ENCODE data around the gene TRIM69. TPM values are rescaled to one million over a fixed set of nuclear protein-coding genes. Genes with fewer than 3 reads are reported as not detected.

Gene TRIM69
- total and polyA plus RNA-seq, 2 of the 4 experiments (the other 2 are of a cell fraction), result 5.3 to 7.7 TPM

DNA sequence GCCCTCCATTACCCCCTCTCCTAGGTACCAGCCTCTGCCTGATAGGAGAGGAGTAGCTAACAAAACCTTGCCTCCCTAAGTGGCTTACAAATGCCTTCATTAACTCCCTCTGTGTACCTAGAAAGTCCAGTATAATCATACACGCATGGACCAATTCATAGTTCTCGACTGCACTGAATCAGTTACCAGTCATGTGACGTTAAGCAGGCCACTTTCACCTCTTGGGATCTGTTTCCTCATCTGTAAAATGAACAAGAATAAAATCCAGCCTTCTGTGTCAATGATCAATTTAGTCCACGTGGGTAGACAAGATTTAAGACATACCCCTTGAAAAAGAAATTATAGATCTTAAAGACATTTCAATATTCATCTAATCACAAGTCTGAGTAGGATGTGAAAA is 72.2 kb downstream of the TRIM69 start:
- dilution Hi-C loops (cut with HindIII; ENCODE audit: low sequenced_read_pairs, unreplicated experiment) (no loop called here), intact Hi-C loops (cut with micrococcal nuclease) (no loop called here), in situ Hi-C loops (cut with MboI; ENCODE audit: low sequenced_read_pairs) (no loop called here)
- Histone ChIP-seq H3K9me1 (ENCODE audit: insufficient read depth, low read length) (no peaks in the 10 kb centered on the region), H3K27me3 (ENCODE audit: control insufficient read depth, insufficient read depth, low read length) (peaks cover 19% of the 10 kb centered on the region), H4K91ac (ENCODE audit: insufficient read depth, low read depth, low read length) (no peak overlapping the region), H2AK5ac (ENCODE audit: low read depth, low read length) (no peak overlapping the region), H3K36me3 (ENCODE audit: control insufficient read depth, insufficient read depth, low read length) (no peaks in the 10 kb centered on the region), H3K56ac (ENCODE audit: extremely low read depth, insufficient read depth, low read length) (no peak overlapping the region), H3K23ac (ENCODE audit: low read depth, low read length) (no peak overlapping the region), H2AK9ac (replicated peaks; ENCODE audit: low read depth, low read length, poor library complexity) (no peak overlapping the region), H2BK120ac (ENCODE audit: low read depth, low read length) (no peak overlapping the region), H3K18ac (ENCODE audit: low read depth, low read length) (no peak overlapping the region), H3K4ac (ENCODE audit: low read depth, low read length) (no peak overlapping the region), H3K4me2 (ENCODE audit: low read depth, low read length) (no peak overlapping the region), H2BK5ac (ENCODE audit: low read depth, low read length, poor library complexity, severe bottlenecking) (no peak overlapping the region), H3K27ac (ENCODE audit: insufficient read depth, low read length) (no peak overlapping the region), H2AFZ (replicated peaks; ENCODE audit: low read length, poor library complexity) (no peak overlapping the region), H2BK20ac (ENCODE audit: low read depth, low read length) (no peak overlapping the region), H3K4me3 (ENCODE audit: insufficient read depth, low read depth, low read length) (no peak overlapping the region), H2BK15ac (ENCODE audit: low read depth, low read length) (no peak overlapping the region), H4K5ac (ENCODE audit: low read depth, low read length) (no peak overlapping the region), H4K8ac (ENCODE audit: low read depth in 2 of 2, low read length in 2 of 2) (no peak overlapping the region), H3K79me1 (ENCODE audit: low read depth in 1 of 2, low read length in 2 of 2) (no peaks in the 10 kb centered on the region), H3K4me1 (ENCODE audit: control insufficient read depth, insufficient read depth, low read length) (no peaks in the 10 kb centered on the region), H4K20me1 (ENCODE audit: insufficient read depth, low read length) (no peaks in the 10 kb centered on the region), H3K9me3 (ENCODE audit: control insufficient read depth, insufficient read depth, low read length) (no peaks in the 10 kb centered on the region), H3K14ac (replicated peaks; ENCODE audit: low read depth, low read length) (no peak overlapping the region), H3K9ac (ENCODE audit: low read depth, low read length) (no peak overlapping the region)
- BruUV-seq (replicated peaks), result no TSS peak
- WGBS, 2 experiments (ENCODE audit: extremely low coverage in 2 of 2, insufficient read length in 1 of 2), result 59% methylated on average over 3 of the region's 4 CpGs; no CpG with 5 or more reads in 1 of the 2 experiments
- DNase-seq, result no peak
- CTCF ChIA-PET, result no interaction called here
- no peak for TF ChIP-seq SMC3 (IDR thresholded peaks at IDR 0.05; ENCODE audit: low read depth, low read length)
- POLR2A ChIA-PET (ENCODE audit: unreplicated experiment), result no interaction called here
- ATAC-seq (ENCODE audit: low read depth), result no peak

Data from IMR-90 (cell line).